SU-DHL-6 (cell line): Measurements from ENCODE around the gene RHOA.

Experiments used
- H2AFZ ChIP-seq: fragments of 200-600 bp; sonication (generic); 2 replicates; pipeline ENCODE4 v1.6.1; 2014; ENCODE audit warnings: low read depth, mild to moderate bottlenecking, moderate library complexity, mixed read lengths, antibody characterized with exemption, low read length; ENCODE audit not compliant: severe bottlenecking
- H3F3A ChIP-seq: fragments of 200-600 bp; shearing (Covaris generic); 2 replicates; pipeline ENCODE4 v1.6.0; 2016; ENCODE audit warnings: antibody characterized with exemption, mild to moderate bottlenecking; ENCODE audit not compliant: insufficient read depth
- H3K27ac ChIP-seq: fragments of 200-600 bp; sonication (generic); 2 replicates; pipeline ENCODE4 v1.5.1; 2016; ENCODE audit warnings: low read depth, mild to moderate bottlenecking, low read length, moderate library complexity, mixed read lengths
- H3K27me3 ChIP-seq: fragments of 200-600 bp; sonication (generic), shearing (Covaris generic); 2 replicates; pipeline ENCODE4 v1.6.0; 2014; ENCODE audit warnings: mild to moderate bottlenecking, low read length
- H3K36me3 ChIP-seq: fragments of 200-600 bp; sonication (generic); 2 replicates; pipeline ENCODE4 v1.6.1; 2014; ENCODE audit warnings: mild to moderate bottlenecking, low read length, mixed read lengths
- H3K4me2 ChIP-seq: fragments of 300-600, 200-600 bp; shearing (Covaris generic), sonication (generic); 2 replicates; pipeline ENCODE4 v1.6.0; 2014; ENCODE audit warnings: low read length, low read depth, mild to moderate bottlenecking; ENCODE audit not compliant: poor library complexity, severe bottlenecking
- H3K4me3 ChIP-seq: fragments of 200-600 bp; sonication (generic); 2 replicates; pipeline ENCODE4 v1.5.1; 2014; ENCODE audit warnings: antibody characterized with exemption, low read length, mild to moderate bottlenecking, mixed read lengths; ENCODE audit not compliant: insufficient read depth, poor library complexity, severe bottlenecking
- H3K79me2 ChIP-seq: fragments of 200-600 bp; sonication (generic); 2 replicates; pipeline ENCODE4 v1.6.1; 2014; ENCODE audit warnings: mild to moderate bottlenecking, low read length, moderate library complexity; ENCODE audit not compliant: insufficient read depth
- H3K9ac ChIP-seq: fragments of 200-600 bp; sonication (generic); 2 replicates; pipeline ENCODE4 v1.7.0; 2014; ENCODE audit warnings: mild to moderate bottlenecking, low read length
- H3K9me2 ChIP-seq: fragments of 200-600 bp; sonication (generic); replicated peaks from 2 replicates; pipeline ENCODE4 v1.6.1; 2014; ENCODE audit warnings: low read length; ENCODE audit not compliant: insufficient read depth
- H3K9me3 ChIP-seq: fragments of 200-600 bp; sonication (generic); 2 replicates; pipeline ENCODE4 v1.6.1; 2014; ENCODE audit warnings: low read length, mixed read lengths; ENCODE audit not compliant: insufficient read depth
- H4K20me1 ChIP-seq: fragments of 200-600 bp; sonication (generic); 2 replicates; pipeline ENCODE4 v1.6.1; 2014; ENCODE audit warnings: low read depth, mild to moderate bottlenecking, antibody characterized with exemption, low read length, moderate library complexity, mixed read lengths
- EZH2phosphoT487 ChIP-seq: fragments of 200-600 bp; sonication (generic), shearing (Covaris generic); conservative IDR thresholded peaks from 2 replicates; pipeline ENCODE4 v1.6.1; 2018; ENCODE audit warnings: mild to moderate bottlenecking, antibody characterized with exemption, low read length, moderate library complexity, mixed read lengths
- TF ChIP-seq, protein P1 (sequence below): fragments of 200-600 bp; sonication (generic); IDR thresholded peaks from one replicate; pipeline ENCODE4 v1.5.1; 2017; ENCODE audit warnings: antibody characterized with exemption, mild to moderate bottlenecking, low read length, moderate library complexity; ENCODE audit not compliant: insufficient read depth, poor library complexity, severe bottlenecking

The RHOA gene

DNA sequence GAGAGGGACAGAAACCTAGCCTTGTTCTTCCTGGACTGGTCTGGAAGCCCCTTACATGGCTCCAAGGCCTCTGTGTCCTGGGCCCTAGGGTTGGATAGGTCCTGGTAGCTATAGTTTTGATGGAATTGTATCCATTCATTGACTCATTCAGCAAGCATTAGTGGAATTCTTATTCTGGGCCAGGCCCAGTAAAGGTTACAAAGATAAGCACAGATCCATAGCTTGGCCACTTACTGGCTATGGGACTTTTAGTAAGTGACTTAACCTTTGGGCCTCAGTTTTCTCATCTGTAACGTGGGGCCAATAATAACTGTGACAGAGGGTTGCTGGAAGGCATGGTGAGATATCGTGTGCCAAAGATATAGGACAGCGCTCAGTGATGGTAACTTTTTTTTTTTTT, 44.7 kb upstream of the RHOA start:
- Histone ChIP-seq H3K9me3 (no peaks in the 10 kb centered on the region), H3K9me2 (no peaks in the 10 kb centered on the region), H3K4me3 (no peak overlapping the region), H3K27ac (no peak overlapping the region), H3K27me3 (no peaks in the 10 kb centered on the region), H3K79me2 (no peaks in the 10 kb centered on the region), H3K4me2 (no peak overlapping the region), H2AFZ (no peak overlapping the region), H4K20me1 (no peaks in the 10 kb centered on the region), H3F3A (no peaks in the 10 kb centered on the region), H3K9ac (no peak overlapping the region), H3K36me3 (no peaks in the 10 kb centered on the region)
- no peak for TF ChIP-seq EZH2phosphoT487
- TF ChIP-seq, protein P1, sequence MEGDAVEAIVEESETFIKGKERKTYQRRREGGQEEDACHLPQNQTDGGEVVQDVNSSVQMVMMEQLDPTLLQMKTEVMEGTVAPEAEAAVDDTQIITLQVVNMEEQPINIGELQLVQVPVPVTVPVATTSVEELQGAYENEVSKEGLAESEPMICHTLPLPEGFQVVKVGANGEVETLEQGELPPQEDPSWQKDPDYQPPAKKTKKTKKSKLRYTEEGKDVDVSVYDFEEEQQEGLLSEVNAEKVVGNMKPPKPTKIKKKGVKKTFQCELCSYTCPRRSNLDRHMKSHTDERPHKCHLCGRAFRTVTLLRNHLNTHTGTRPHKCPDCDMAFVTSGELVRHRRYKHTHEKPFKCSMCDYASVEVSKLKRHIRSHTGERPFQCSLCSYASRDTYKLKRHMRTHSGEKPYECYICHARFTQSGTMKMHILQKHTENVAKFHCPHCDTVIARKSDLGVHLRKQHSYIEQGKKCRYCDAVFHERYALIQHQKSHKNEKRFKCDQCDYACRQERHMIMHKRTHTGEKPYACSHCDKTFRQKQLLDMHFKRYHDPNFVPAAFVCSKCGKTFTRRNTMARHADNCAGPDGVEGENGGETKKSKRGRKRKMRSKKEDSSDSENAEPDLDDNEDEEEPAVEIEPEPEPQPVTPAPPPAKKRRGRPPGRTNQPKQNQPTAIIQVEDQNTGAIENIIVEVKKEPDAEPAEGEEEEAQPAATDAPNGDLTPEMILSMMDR = no peak

DNA sequence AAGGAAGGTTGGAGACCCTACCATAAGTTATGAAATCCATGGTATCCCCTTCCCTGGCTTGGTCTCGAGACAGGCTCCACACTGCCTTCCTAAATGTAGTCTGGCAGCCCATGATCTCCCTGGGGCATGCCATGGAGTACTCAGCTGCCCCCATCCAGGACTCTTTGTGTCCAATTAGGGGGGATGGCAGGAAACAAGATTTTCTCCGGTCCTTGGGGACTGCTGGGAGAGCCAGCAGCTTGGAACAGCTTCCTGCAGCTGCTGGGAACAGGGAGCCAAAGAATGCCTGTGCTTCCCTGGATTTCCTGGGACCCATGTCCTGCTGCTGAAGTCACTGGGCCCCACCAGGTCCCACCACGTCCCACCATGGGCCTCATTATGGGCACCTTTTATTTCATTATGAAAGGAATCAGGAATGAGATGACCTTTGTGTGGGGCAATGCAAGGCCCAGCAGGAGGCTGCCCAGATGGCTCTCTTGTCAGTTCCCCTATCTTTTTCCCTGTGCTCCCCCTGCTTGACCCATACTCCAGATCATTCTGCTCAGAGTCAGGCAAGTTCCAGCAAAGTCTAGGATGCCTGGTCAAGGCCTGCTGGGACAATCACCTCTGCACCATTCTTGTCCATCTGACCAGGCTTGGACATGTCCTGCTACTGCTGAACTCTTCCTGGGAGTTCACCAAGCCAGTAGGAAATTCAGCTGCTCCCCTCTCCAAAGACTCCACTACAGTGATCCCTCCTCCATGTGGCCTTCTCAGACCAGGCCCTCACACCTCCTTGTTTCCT, 43.3 kb upstream of the RHOA start:
- Histone ChIP-seq H3K27me3 (no peaks in the 10 kb centered on the region), H3K4me2 (no peak overlapping the region), H3F3A (no peaks in the 10 kb centered on the region), H3K9me2 (no peaks in the 10 kb centered on the region), H3K9ac (no peak overlapping the region), H3K36me3 (no peaks in the 10 kb centered on the region), H3K4me3 (no peak overlapping the region), H3K9me3 (no peaks in the 10 kb centered on the region), H4K20me1 (no peaks in the 10 kb centered on the region), H3K27ac (no peak overlapping the region), H2AFZ (no peak overlapping the region), H3K79me2 (no peaks in the 10 kb centered on the region)
- TF ChIP-seq, protein P1 = no peak
- no peak for TF ChIP-seq EZH2phosphoT487

DNA sequence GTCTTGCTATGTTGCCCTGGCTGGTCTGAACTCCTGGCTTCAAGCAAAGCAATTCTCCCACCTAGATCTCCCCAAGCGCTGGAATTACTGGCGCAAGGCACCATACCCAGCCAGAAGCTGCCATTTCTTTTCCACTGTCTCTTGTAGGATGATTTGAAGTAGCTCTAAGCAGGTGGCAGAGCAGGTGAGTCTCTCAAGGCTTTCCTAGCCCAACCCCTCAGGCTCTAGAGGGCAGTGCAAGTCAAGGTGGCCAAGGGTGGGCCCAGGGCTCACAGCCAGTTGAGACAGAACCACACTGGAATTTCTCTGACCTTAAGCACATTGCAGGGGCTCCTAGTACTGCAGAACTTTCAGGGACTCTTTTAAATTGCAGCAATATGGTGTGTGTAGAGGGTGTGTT, 42.7 kb upstream of the RHOA start:
- no peak for TF ChIP-seq EZH2phosphoT487
- TF ChIP-seq, protein P1 = no peak
- Histone ChIP-seq H2AFZ (no peak overlapping the region), H3K9me2 (no peaks in the 10 kb centered on the region), H3K27me3 (no peaks in the 10 kb centered on the region), H4K20me1 (no peaks in the 10 kb centered on the region), H3K4me3 (no peak overlapping the region), H3K79me2 (no peaks in the 10 kb centered on the region), H3K27ac (no peak overlapping the region), H3F3A (no peaks in the 10 kb centered on the region), H3K36me3 (no peaks in the 10 kb centered on the region), H3K9me3 (no peaks in the 10 kb centered on the region), H3K9ac (no peak overlapping the region), H3K4me2 (no peak overlapping the region)
